Measurements from ENCODE around the gene ZNF212. TPM values are rescaled to one million over a fixed set of nuclear protein-coding genes. Genes with fewer than 3 reads are reported as not detected.
A peak's percentile ranks its signal among the peaks of the same experiment; 100 is the strongest.
"Not testable (repeated sequence)": the region's sequence is repeated elsewhere in the genome, so short reads cannot be mapped to it uniquely, and the experiment has no call there.

Gene ZNF212
- total RNA-seq, 1 experiment from 2014 or later, result 6.6 TPM

- DNase-seq (ENCODE audit: low read depth), result no peak
These were observed 20.7 kb upstream of the ZNF212 start for GRCh38 chr7:149218469-149219420.

- DNase-seq (ENCODE audit: low read depth), result peak; percentile 77
These were observed 18.9 kb upstream of the ZNF212 start for GRCh38 chr7:149220534-149220933.

GRCh38 chr7:149223176-149223575, 16.3 kb upstream of the ZNF212 start:
- DNase-seq (ENCODE audit: low read depth), result no peak

GRCh38 chr7:149223761-149224160, 15.7 kb upstream of the ZNF212 start:
- DNase-seq (ENCODE audit: low read depth), result no peak

GRCh38 chr7:149224352-149224751, 15.1 kb upstream of the ZNF212 start:
- no peak for DNase-seq (ENCODE audit: low read depth)

- DNase-seq (ENCODE audit: low read depth), result no peak
These were observed 14.3 kb upstream of the ZNF212 start for GRCh38 chr7:149225106-149225505.

GRCh38 chr7:149225656-149226055, 13.8 kb upstream of the ZNF212 start:
- DNase-seq (ENCODE audit: low read depth), result no peak

- not testable (repeated sequence) for DNase-seq (ENCODE audit: low read depth)
These were observed 13.1 kb upstream of the ZNF212 start for GRCh38 chr7:149226366-149226765.

- no peak for DNase-seq (ENCODE audit: low read depth)
These were observed 12.5 kb upstream of the ZNF212 start for GRCh38 chr7:149226840-149227494.

- no peak for DNase-seq (ENCODE audit: low read depth)
These were observed 10.5 kb upstream of the ZNF212 start for GRCh38 chr7:149228831-149229471.

GRCh38 chr7:149229526-149229925, 9.9 kb upstream of the ZNF212 start:
- no peak for DNase-seq (ENCODE audit: low read depth)

GRCh38 chr7:149232362-149232761, 7.1 kb upstream of the ZNF212 start:
- DNase-seq (ENCODE audit: low read depth), result no peak

- DNase-seq (ENCODE audit: low read depth), result peak; percentile 93
These were observed 5.7 kb upstream of the ZNF212 start for GRCh38 chr7:149233655-149234204.

GRCh38 chr7:149237502-149237901, 1.9 kb upstream of the ZNF212 start:
- DNase-seq (ENCODE audit: low read depth), result no peak

- DNase-seq (ENCODE audit: low read depth), result peak; percentile 54
These were observed 1.4 kb upstream of the ZNF212 start for GRCh38 chr7:149238051-149238450.

- DNase-seq (ENCODE audit: low read depth), result no peak
These were observed 1.2 kb downstream of the ZNF212 start for GRCh38 chr7:149240637-149241036.

GRCh38 chr7:149241696-149242095, 2.2 kb downstream of the ZNF212 start:
- no peak for DNase-seq (ENCODE audit: low read depth)

GRCh38 chr7:149245244-149245643, 5.8 kb downstream of the ZNF212 start:
- no peak for DNase-seq (ENCODE audit: low read depth)

- DNase-seq (ENCODE audit: low read depth), result no peak
These were observed 6.3 kb downstream of the ZNF212 start for GRCh38 chr7:149245744-149246143.

GRCh38 chr7:149248777-149249176, 9.3 kb downstream of the ZNF212 start:
- no peak for DNase-seq (ENCODE audit: low read depth)

GRCh38 chr7:149250151-149250550, 10.7 kb downstream of the ZNF212 start:
- DNase-seq (ENCODE audit: low read depth), result not testable (repeated sequence)

GRCh38 chr7:149251518-149251917, 12.1 kb downstream of the ZNF212 start:
- DNase-seq (ENCODE audit: low read depth), result not testable (repeated sequence)
